ENCODE results near the gene PPFIA1. TPM values are rescaled to one million over a fixed set of nuclear protein-coding genes. Genes with fewer than 3 reads are reported as not detected.

The PPFIA1 gene
- total RNA-seq, 2 experiments from 2014 or later, result 34.6 to 53.9 TPM

DNA sequence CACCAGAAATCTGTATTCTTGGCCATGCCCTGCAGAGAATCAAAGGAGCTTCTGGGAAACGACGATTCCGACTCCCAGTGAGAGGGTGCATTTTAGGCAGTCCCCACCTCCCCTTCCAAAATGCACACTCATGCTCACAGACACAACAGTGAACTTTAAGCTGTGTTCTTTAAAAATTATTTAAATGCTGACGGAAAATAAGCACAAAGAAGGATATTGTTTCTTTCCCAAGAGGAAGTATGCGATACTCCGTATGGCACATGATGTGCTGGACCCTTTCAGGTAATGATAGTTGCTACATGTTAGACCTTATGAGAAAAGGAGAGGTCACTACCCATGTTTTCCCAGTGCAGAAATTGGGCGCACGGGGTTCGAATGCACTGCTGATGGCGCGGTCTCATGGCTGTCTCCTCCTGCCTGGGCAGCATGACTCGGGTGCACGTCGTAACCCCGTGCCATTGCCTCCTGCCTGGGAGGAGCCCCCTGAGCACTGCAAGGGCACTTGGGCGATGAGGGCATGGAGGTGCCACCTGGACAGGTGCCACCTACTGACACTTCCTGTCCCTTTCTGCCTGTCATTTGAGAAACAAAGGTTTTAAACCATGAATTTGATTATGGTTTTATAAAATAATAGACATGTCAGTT, 64.0 kb downstream of the PPFIA1 start:
- Histone ChIP-seq H3K9me3 (ENCODE audit: low read length) (no peaks in the 10 kb centered on the region), H3K36me3 (ENCODE audit: insufficient read depth, low read length) (peaks cover 92% of the 10 kb centered on the region), H3K4me3 (ENCODE audit: low read depth, low read length, poor library complexity, severe bottlenecking) (no peak overlapping the region), H4K20me1 (ENCODE audit: insufficient read depth, low read length) (no peaks in the 10 kb centered on the region; the same call in 1 of the 2 replicates), H3K4me1 (ENCODE audit: insufficient read depth, low read length, poor library complexity, severe bottlenecking) (no peaks in the 10 kb centered on the region), H3K79me2 (ENCODE audit: insufficient read depth, low read depth, low read length) (no peaks in the 10 kb centered on the region), H3K9me2 (ENCODE audit: insufficient read depth, low read length) (no peaks in the 10 kb centered on the region), H2AFZ (ENCODE audit: low read length) (no peak overlapping the region), H3K27ac (ENCODE audit: low read depth, low read length, poor library complexity, severe bottlenecking) (no peak overlapping the region), H3K4me2 (ENCODE audit: low read length) (no peak overlapping the region)
- no TSS peak for BruUV-seq (replicated peaks)
- ChIA-PET POLR2A (no interaction called here), CTCF (ENCODE audit: unreplicated experiment) (no interaction called here)
- intact Hi-C loops (cut with micrococcal nuclease; ENCODE audit: unreplicated experiment), result no loop called here
- TF ChIP-seq, protein P1, sequence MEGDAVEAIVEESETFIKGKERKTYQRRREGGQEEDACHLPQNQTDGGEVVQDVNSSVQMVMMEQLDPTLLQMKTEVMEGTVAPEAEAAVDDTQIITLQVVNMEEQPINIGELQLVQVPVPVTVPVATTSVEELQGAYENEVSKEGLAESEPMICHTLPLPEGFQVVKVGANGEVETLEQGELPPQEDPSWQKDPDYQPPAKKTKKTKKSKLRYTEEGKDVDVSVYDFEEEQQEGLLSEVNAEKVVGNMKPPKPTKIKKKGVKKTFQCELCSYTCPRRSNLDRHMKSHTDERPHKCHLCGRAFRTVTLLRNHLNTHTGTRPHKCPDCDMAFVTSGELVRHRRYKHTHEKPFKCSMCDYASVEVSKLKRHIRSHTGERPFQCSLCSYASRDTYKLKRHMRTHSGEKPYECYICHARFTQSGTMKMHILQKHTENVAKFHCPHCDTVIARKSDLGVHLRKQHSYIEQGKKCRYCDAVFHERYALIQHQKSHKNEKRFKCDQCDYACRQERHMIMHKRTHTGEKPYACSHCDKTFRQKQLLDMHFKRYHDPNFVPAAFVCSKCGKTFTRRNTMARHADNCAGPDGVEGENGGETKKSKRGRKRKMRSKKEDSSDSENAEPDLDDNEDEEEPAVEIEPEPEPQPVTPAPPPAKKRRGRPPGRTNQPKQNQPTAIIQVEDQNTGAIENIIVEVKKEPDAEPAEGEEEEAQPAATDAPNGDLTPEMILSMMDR (conservative IDR thresholded peaks at IDR 0.05; ENCODE audit: low read length), result no peak
- no peak for TF ChIP-seq EZH2phosphoT487 (IDR thresholded peaks at IDR 0.05; ENCODE audit: borderline replicate concordance, low read depth, low read length)
- DNase-seq (ENCODE audit: low spot score), result no peak

GRCh38 chr11:70335511-70335910, 65.0 kb downstream of the PPFIA1 start:
- no peak overlapping the region for H3K4me3 ChIP-seq (ENCODE audit: low read depth, low read length, poor library complexity, severe bottlenecking)
- no TSS peak for BruUV-seq (replicated peaks)
- H3K9me2 ChIP-seq (ENCODE audit: insufficient read depth, low read length), result no peaks in the 10 kb centered on the region
- H3K79me2 ChIP-seq (ENCODE audit: insufficient read depth, low read depth, low read length), result no peaks in the 10 kb centered on the region
- H2AFZ ChIP-seq (ENCODE audit: low read length), result no peak overlapping the region
- intact Hi-C loops (cut with micrococcal nuclease; ENCODE audit: unreplicated experiment), result no loop called here
- no peaks in the 10 kb centered on the region for H3K9me3 ChIP-seq (ENCODE audit: low read length)
- CTCF ChIA-PET (ENCODE audit: unreplicated experiment), result no interaction called here
- H3K27ac ChIP-seq (ENCODE audit: low read depth, low read length, poor library complexity, severe bottlenecking), result no peak overlapping the region
- peaks cover 92% of the 10 kb centered on the region for H3K36me3 ChIP-seq (ENCODE audit: insufficient read depth, low read length)
- TF ChIP-seq, protein P1 (conservative IDR thresholded peaks at IDR 0.05; ENCODE audit: low read length), result no peak
- no peak for TF ChIP-seq EZH2phosphoT487 (IDR thresholded peaks at IDR 0.05; ENCODE audit: borderline replicate concordance, low read depth, low read length)
- POLR2A ChIA-PET, result no interaction called here
- no peak overlapping the region for H3K4me2 ChIP-seq (ENCODE audit: low read length)
- no peaks in the 10 kb centered on the region for H3K4me1 ChIP-seq (ENCODE audit: insufficient read depth, low read length, poor library complexity, severe bottlenecking)
- no peak for DNase-seq (ENCODE audit: low spot score)
- H4K20me1 ChIP-seq (ENCODE audit: insufficient read depth, low read length), result no peaks in the 10 kb centered on the region; the same call in 1 of the 2 replicates

- H3K79me2 ChIP-seq (ENCODE audit: insufficient read depth, low read depth, low read length), result no peaks in the 10 kb centered on the region
- no peak for DNase-seq (ENCODE audit: low spot score)
- H3K9me3 ChIP-seq (ENCODE audit: low read length), result no peaks in the 10 kb centered on the region
- no peaks in the 10 kb centered on the region for H3K4me1 ChIP-seq (ENCODE audit: insufficient read depth, low read length, poor library complexity, severe bottlenecking)
- H2AFZ ChIP-seq (ENCODE audit: low read length), result no peak overlapping the region
- POLR2A ChIA-PET, result interaction anchor here (1.0 kb wide), 1 partner anchor 12 kb away, joined by 3 read pairs; no protein-coding TSS in a partner anchor
- no TSS peak for BruUV-seq (replicated peaks)
- no peak overlapping the region for H3K27ac ChIP-seq (ENCODE audit: low read depth, low read length, poor library complexity, severe bottlenecking)
- H3K9me2 ChIP-seq (ENCODE audit: insufficient read depth, low read length), result no peaks in the 10 kb centered on the region
- no peak for TF ChIP-seq EZH2phosphoT487 (IDR thresholded peaks at IDR 0.05; ENCODE audit: borderline replicate concordance, low read depth, low read length)
- TF ChIP-seq, protein P1 (conservative IDR thresholded peaks at IDR 0.05; ENCODE audit: low read length), result no peak
- H3K4me2 ChIP-seq (ENCODE audit: low read length), result no peak overlapping the region
- H4K20me1 ChIP-seq (ENCODE audit: insufficient read depth, low read length), result no peaks in the 10 kb centered on the region; the same call in 1 of the 2 replicates
- H3K36me3 ChIP-seq (ENCODE audit: insufficient read depth, low read length), result peaks cover 77% of the 10 kb centered on the region
- intact Hi-C loops (cut with micrococcal nuclease; ENCODE audit: unreplicated experiment), result no loop called here
- CTCF ChIA-PET (ENCODE audit: unreplicated experiment), result no interaction called here
- H3K4me3 ChIP-seq (ENCODE audit: low read depth, low read length, poor library complexity, severe bottlenecking), result no peak overlapping the region
Observed at GRCh38 chr11:70338594-70338993, 68.1 kb downstream of the PPFIA1 start.
